22Rv1 (cell line): Measurements from ENCODE around the gene SARNP.

ENCODE experiments used
- CTCF ChIP-seq: fragments of 450-650 bp; IDR thresholded peaks from 2 replicates; pipeline ENCODE4 v1.5.1; 2017; ENCODE audit warnings: mild to moderate bottlenecking
- ZFX ChIP-seq: fragments of 450-650 bp; IDR thresholded peaks from 2 replicates; pipeline ENCODE4 v1.6.1; 2017; ENCODE audit warnings: antibody characterized with exemption, borderline replicate concordance

GRCh38 chr12:55850893-55851292 is 33.4 kb upstream of the SARNP start:
- TF ChIP-seq CTCF (no peak), ZFX (no peak)
